ENCODE data around the gene DCDC2.
"Not testable (repeated sequence)": the region's sequence is repeated elsewhere in the genome, so short reads cannot be mapped to it uniquely, and the experiment has no call there.

DCDC2 gene

DNA sequence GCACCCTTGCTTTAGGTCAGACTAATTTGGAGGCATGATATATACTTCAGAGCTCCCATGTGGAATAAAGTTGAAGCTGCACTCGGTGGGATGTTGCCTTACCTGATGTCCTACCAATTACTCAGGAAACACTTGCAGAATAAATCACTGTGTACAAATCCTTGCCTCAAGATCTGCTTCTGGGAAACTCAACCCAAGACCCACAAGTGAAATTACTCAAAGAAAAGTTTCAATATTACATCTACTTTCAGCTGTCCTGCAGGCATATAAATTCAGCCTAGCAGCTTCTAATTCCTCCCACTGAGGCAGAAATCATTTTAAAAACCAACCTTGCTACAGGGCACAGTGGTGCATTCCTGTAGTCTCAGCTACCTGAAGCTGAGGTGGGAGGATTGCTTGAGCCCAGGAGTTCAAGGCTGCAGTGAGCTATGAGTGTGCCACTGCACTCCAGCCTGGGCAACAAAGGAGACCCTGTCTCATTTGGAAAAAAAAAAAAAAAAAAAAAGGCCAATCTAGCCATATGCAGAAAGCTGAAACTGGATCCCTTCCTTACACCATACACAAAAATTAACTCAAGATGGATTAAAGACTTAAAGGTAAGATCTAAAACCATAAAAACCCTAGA, 20.7 kb upstream of the DCDC2 start:
- DNase-seq, result no peak

GRCh38 chr6:24376871-24377270, 19.0 kb upstream of the DCDC2 start:
- DNase-seq, result no peak

DNA sequence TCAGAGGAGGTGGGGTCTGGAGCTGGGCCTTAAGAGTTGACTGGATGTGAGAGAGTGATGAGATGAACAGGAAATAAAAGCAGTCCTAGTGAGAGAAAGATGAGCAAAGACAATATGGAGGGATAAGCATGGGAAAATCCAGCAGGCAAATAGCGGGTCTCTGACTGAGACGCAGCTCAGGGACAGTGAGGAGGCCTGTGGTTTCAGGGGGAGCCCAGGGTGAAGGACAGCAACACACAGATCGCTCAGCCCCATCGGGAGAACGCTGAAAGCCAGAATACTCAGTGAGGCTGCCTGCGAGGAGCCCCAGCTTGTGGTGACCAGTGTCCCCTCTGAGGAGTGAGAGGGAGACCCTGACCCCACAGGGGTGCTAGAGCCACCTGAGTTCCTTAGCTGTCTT, 16.8 kb upstream of the DCDC2 start:
- DNase-seq, result no peak

- not testable (repeated sequence) for DNase-seq
Observed at GRCh38 chr6:24365103-24365633, 7.3 kb upstream of the DCDC2 start.

GRCh38 chr6:24362363-24362762, 4.5 kb upstream of the DCDC2 start:
- DNase-seq, result not testable (repeated sequence)

GRCh38 chr6:24359640-24360454, 2.0 kb upstream of the DCDC2 start:
- no peak for DNase-seq

GRCh38 chr6:24358219-24358821, 461 bp upstream of the DCDC2 start:
- DNase-seq, result no peak

DNA sequence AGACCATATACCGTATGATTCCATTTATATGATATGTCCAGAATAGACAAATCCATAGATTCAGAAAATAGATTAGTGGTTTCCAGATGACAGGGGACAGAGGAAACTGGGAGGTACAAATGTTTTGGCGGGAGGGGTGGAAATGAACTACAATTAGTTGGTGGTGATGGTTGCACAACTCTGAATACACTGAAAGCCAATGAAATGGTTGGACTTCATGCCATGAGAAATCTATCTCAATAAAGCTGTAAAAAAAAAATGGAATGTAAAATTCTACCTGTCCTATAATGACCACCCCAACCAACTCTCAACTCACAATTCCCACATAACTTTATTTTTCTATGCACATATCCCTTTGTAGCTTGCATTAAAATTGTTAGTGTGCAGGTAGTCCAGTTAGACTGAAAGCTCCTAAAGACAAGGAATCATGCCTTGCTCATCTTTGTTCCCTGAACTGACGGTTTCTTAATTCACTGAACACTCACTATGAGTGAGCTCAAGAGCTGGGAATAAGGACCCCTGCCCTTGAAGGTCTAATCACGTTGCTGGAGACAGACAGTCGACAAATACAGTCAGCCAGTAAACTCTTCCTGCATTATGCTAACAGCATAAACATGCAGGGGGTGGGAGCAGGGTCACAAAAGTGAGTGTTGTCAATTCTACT, 1.4 kb downstream of the DCDC2 start:
- no peak for DNase-seq

- no peak for DNase-seq
Observed at GRCh38 chr6:24355393-24355792, 2.5 kb downstream of the DCDC2 start.

DNA sequence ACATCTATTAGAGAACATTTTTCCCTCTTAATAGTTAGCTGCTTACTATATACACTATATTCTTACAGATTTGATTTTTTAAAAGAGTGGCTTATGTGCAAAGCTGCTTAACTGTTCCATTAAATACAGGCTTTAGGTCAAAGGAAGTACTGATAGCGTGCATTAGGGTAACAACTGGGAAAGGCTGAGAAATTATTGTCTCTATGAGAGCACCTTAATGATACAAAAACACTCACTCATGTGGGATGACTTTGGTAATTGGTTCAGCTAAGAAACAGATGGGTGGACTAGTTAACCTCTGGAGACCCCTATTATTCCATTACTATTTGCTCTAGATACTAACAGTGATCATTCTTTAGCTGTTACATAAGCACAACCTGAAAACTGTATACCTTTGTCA, 4.0 kb downstream of the DCDC2 start:
- no peak for DNase-seq

GRCh38 chr6:24352434-24352833, 5.4 kb downstream of the DCDC2 start:
- DNase-seq, result no peak

GRCh38 chr6:24344976-24345375, 12.9 kb downstream of the DCDC2 start:
- DNase-seq, result no peak

- DNase-seq, result no peak
Observed at GRCh38 chr6:24340998-24341938, 16.6 kb downstream of the DCDC2 start.

DNA sequence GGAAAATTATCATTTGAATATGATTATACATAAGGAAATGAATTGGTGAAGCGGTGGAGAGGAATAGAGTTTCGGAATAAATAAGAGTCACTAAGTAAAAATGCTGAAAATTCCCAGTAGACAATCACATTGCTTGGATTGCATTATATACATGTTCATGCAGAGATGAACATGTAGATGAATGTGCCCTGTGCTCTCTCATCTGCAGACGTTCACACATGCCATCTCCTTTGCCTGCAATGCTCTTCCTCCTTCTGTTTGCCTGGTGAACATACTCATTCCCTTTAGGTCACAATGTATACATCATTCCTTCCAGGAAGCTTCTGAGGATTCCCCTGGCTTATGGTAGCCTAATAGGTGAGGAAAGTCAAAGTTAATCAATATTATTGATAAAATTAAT, 17.9 kb downstream of the DCDC2 start:
- DNase-seq, result no peak

DNA sequence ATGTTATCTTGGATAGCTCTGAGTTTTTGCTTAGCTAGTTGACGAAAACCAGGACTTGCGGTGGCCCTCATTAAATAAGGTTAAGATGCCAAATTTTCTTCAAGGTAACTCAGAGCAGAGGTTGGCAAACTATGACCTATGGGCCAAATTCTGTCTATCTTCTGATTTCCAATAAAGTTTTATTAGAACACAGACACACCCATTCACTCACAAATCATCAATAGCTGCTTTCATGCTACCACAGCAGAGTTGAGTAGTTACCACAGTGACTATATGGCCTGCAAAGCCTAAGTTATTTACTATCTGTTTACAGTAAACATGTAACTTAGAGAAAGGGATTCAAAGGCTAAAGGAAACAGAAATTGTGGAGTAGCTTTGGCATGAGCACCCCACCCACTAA, 23.6 kb downstream of the DCDC2 start:
- no peak for DNase-seq

DNA sequence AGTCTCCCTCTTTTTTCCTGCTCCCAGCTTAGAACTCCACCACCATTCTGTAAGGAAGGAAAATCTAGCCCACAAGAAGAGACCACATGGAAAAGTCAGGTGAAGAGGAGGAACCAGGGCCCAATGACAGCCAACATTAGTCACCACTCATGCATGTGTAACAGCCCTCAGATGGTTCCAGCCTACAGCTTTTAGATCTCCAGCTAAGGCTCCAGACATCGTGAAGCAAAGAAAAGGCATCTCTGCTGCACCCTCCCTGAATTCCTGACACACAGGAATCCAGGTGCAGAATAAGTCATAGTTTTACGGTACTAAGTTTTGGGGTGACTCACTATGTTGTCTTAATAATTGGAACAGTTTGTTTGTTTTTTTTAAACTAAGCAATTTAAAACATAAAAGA, 25.5 kb downstream of the DCDC2 start:
- DNase-seq, result no peak

- DNase-seq, result no peak
Observed at GRCh38 chr6:24330137-24330732, 27.6 kb downstream of the DCDC2 start.

DNA sequence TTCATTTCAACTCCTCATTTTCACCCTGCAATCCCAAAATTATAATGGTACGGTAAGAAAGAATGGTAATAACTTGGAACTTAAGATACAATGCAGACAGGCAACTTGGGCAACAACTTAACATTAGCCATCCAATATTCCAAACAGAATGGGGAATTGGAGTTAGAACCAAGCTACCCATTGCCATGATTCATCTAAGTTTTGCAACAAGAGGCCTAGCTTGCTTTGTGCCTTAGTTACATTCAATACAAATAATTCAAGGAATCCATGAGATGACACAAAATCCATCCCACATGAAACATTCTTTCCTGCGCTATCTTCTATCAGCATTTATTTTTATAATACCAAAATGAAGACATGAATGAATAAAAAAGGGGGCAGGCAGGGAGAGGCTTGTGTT, 28.4 kb downstream of the DCDC2 start:
- DNase-seq, result no peak

GRCh38 chr6:24329022-24329421, 28.8 kb downstream of the DCDC2 start:
- no peak for DNase-seq

- DNase-seq, result no peak
Observed at GRCh38 chr6:24327756-24328155, 30.1 kb downstream of the DCDC2 start.

- no peak for DNase-seq
Observed at GRCh38 chr6:24325978-24326377, 31.9 kb downstream of the DCDC2 start.

DNA sequence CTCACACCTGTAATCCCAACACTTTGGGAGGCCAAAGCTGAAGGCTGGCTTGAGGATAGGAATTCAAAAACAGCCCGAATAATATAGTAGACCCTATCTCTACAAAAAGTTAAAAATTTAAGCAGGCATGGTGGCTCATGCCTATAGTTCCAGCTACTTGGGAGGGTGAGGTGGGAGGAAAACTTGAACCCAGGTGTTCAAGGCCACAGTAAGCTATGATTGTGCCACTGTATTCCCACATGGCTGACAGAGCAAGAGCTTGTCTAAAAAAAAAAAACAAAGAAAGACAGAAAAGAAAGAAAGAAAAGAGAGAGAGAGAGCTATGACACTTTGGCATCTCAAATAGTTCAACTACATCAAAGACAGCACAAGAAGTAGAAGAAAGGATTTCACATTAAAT, 33.2 kb downstream of the DCDC2 start:
- DNase-seq, result no peak

Data from NK-92 treated with Interleukin-12 subunit alpha and Interleukin-12 subunit beta, amount 100 ng/mL, for 24 hours (cell line).